Cardiac fibroblast (primary cell): ENCODE results near the gene FNIP2.
"Not testable (repeated sequence)": the region's sequence is repeated elsewhere in the genome, so short reads cannot be mapped to it uniquely, and the experiment has no call there.

Experiments used
- DNase-seq, 2 donors: peaks; one replicate each; pipeline versions ENCODE4 v3.0.0 to v3.0.0-alpha.2; 2010; ENCODE audit warnings: low read depth in 2 of 2
- H3K4me3 ChIP-seq, 2 donors: replicated peaks in 1 of 2; 1 replicate in 1 of 2; 2 replicates in 1 of 2; pipeline ENCODE4 v1.5.1; 2011; ENCODE audit warnings: low read depth in 2 of 2, low read length in 2 of 2, mild to moderate bottlenecking in 2 of 2, moderate library complexity in 1 of 2
- TF ChIP-seq, protein P1 (sequence below): IDR thresholded peaks from one replicate; pipeline ENCODE4 v1.5.1; 2011; ENCODE audit warnings: low read depth, mild to moderate bottlenecking, low read length, inconsistent platforms

The FNIP2 gene

DNA sequence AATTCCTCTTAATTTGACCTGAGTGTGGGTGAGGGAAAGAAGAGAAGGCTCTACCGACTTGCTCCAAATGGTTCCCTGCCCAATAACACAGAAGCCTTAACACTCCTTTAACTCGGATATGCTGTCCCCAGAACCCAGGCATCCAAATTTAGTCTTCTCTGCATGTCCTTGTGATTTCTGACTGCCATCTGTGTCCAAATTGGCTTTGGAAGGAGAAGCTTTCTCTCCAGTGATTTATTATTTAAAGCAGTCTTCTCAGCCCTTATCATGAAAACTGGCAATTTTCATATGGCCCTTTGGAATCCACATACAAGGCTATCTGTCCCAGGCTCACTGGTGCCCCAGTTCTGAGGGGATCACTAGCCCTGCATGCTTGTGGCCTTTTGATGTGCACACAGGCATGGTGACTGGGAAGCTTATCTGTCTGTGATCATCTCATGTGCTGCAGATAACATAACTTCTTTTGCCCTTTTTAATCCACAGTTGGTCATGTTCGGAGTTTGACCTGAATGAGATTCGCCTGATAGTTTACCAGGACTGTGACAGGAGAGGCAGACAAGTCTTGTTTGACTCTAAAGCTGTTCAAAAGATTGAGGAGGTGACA, 56.7 kb downstream of the FNIP2 start:
- no peak for DNase-seq
- no peak overlapping the region for H3K4me3 ChIP-seq
- TF ChIP-seq, protein P1, sequence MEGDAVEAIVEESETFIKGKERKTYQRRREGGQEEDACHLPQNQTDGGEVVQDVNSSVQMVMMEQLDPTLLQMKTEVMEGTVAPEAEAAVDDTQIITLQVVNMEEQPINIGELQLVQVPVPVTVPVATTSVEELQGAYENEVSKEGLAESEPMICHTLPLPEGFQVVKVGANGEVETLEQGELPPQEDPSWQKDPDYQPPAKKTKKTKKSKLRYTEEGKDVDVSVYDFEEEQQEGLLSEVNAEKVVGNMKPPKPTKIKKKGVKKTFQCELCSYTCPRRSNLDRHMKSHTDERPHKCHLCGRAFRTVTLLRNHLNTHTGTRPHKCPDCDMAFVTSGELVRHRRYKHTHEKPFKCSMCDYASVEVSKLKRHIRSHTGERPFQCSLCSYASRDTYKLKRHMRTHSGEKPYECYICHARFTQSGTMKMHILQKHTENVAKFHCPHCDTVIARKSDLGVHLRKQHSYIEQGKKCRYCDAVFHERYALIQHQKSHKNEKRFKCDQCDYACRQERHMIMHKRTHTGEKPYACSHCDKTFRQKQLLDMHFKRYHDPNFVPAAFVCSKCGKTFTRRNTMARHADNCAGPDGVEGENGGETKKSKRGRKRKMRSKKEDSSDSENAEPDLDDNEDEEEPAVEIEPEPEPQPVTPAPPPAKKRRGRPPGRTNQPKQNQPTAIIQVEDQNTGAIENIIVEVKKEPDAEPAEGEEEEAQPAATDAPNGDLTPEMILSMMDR: no peak

DNA sequence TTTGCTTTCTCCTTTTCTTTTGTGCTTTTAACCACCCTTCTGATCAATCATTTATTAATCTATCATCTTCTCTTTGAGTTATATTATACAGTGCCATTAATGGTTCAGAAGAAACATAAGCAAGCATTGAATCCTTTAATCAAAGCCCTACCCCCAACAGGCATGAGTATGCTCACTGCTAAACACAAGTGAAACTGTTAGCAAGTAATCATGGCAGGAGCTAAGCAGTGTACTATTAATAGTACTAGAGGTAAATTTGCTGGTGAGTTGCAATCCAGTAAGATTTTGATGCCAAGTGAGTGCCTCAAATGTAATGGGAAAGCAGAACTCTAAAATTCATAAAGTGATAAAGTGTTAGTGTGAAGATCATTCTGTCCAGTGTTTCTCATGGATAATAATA, 57.2 kb downstream of the FNIP2 start:
- TF ChIP-seq, protein P1: no peak

DNA sequence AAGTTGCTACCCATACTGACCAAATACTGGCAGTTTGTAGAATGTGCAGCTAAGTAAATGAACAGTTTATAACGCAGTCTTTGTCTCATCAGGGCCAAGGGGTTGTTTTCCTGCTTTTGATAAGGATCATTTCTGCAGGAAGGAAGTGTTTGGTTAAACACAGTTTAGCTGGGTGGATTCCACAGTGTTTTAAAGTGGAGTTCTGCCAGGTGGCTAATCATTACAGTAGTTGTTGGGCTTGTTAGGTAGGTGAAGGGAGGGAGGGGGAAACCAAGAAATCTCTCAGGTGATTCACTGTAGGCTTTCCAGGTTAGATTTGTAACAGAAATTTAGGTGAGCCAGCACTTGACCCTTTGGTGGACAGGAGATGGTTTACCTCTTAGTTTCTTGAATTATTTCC, 58.1 kb downstream of the FNIP2 start:
- no peak for DNase-seq
- no peak overlapping the region for H3K4me3 ChIP-seq
- TF ChIP-seq, protein P1: no peak

More for the DNA sequence above, 57.2 kb downstream of the FNIP2 start:
- DNase-seq: no peak
- no peak overlapping the region for H3K4me3 ChIP-seq

DNA sequence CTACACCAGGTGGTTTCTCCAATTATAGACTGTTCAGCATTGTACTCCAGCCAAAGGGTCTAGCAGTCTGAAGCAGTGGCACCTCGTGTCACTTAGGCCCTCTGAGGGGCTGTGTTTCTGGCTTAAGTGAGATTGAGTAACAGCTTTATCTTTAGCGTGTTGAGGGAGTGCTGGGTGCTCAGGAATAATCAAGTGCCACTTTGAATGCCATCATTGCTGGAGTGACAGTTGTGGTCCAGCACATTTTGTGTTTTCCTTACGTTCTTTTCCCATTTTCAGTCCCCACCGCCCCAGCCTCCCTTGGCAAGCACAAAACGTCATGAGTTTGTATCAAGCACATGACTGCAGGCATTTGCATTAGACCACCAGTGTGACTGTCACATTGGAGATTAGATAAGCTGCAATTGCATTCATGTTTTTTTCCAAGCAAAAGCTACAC, 58.7 kb downstream of the FNIP2 start:
- DNase-seq: no peak
- TF ChIP-seq, protein P1: no peak
- no peak overlapping the region for H3K4me3 ChIP-seq

DNA sequence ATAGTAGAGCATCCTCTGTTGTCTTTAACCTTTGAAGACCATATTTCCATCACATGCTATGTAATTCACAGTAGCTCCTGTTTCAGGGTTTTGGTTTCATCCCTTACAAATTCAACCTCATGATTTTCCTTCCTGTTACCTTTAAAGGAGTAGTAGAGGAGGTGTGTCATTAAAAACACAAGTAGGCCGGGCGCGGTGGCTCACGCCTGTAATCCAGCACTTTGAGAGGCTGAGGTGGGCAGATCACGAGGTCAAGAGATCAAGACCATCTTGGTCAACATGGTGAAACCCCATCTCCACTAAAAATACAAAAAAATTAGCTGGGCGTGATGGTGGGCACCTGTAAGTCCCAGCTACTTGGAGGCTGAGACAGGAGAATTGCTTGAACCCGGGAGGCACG, 59.3 kb downstream of the FNIP2 start:
- not testable (repeated sequence) for H3K4me3 ChIP-seq

DNA sequence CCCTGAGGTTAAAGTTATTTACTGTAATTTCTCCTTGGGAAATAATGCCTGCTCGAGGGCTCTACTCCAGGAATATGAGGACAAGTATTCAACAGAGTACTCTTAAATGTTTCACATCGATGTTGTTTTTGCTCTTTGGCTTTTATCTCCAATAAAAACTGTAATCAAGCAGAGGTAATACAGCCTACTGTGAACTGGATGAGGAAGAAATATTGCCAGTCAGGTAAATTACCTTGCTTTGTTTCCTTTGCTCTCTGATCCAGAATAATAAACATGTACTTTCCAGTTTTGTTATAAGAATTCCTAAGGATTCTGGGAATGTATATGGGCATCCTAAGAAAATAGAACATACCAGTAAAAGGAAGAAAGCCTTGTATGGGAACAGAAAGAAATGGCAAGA, 60.4 kb downstream of the FNIP2 start:
- TF ChIP-seq, protein P1: no peak

More for the DNA sequence above, 59.3 kb downstream of the FNIP2 start:
- not testable (repeated sequence) for DNase-seq

DNA sequence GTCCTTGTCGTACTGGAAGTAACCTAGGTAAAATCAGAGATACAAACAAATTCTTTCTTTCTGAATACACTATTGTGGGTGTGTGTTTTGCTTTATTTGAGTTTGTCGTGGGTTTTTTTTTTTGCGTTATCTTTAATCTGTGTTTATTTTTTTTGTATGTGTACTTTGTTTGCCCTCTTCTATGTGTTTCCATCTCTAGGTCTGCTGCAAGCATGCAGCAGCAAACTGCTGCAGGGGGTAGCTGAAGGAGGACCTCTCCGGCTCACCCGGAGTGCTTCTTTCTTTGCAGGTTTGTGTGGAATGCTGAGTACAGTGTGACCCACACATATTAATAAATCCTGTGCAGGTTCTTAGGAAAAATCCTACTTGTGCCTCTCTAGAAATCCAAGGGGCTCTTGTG, 64.8 kb downstream of the FNIP2 start:
- DNase-seq: no peak
- TF ChIP-seq, protein P1: no peak
- H3K4me3 ChIP-seq: no peak overlapping the region

More for the DNA sequence above, 60.4 kb downstream of the FNIP2 start:
- DNase-seq: no peak
- H3K4me3 ChIP-seq: no peak overlapping the region
